HG03108 (cell line): ENCODE measurements around the gene SLCO6A1.

Source experiments
- ATAC-seq: cut with Tn5 transposase; IDR thresholded peaks from one replicate; pipeline ENCODE4 v1.9.1; 2021; ENCODE audit warnings: moderate library complexity; ENCODE audit not compliant: unreplicated experiment

The SLCO6A1 gene

DNA sequence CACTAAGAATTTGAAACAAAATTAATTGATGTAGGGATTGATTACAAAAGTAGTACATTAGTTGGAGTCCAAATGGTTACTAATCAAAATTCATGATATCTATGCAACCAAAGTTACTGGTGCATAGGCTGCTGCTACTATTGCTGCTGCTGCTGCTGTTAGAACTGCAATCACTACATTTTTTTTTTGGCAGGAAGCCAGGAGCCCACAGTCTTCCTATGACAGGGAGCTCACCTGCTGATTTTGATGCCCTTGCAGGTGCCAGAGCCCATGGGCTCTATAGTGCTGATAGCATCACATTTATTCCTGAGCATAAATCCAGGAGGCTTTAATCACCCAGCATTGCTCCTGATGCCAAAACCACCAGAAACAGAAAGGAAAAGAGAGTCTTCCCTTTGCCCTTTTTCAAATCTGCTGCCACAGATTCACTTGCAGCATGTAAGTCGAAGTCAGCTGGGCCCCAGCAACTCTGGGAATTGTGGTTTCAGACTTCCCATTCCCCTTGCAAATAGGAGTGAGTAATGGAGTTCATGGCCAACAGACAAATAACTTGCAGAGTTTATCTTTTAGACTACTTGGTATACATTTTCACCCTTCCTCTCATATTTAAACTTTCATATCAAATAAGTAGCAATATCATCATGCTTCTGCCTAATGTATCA lies 17.6 kb downstream of the SLCO6A1 start:
- ATAC-seq, result no peak

DNA sequence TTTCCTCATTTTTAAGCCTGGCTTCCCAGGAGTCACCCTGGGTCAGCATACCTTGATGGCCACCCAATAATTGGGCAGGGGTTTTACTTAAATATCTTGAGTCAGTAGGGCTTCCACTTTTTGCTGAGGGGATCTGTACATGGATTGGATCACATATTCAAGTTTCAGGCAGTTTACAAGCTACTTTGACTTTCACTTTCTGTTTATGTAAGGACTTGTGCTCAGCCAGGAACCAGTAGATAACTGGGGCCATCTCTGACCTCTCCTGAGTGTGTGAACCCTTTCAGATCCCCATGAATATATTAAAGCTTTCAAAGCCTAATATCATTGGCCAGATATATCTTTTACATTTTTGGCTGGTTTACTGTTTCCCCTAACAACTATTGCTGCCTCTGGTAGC lies 45.1 kb downstream of the SLCO6A1 start:
- ATAC-seq, result peak; percentile 72

DNA sequence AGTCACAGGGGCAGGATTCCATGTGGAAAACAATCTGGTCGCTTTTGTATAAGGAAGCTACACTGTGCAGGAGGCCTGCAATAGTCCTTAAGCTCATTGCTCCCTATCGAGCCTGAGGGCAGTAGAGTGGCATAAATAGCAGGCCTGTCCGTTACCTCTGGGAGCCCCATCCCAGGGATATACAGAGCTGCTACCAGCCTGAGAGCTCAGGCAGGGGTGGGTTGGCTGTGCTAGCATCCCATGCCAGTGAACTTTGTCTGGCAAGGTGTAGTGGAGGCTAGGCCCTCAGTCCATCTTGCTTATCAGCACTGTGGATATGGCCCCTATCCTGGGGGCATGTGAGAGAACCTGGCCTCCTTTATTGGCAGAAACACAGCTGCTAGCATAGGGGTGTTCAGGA lies 47.7 kb downstream of the SLCO6A1 start:
- no peak for ATAC-seq

DNA sequence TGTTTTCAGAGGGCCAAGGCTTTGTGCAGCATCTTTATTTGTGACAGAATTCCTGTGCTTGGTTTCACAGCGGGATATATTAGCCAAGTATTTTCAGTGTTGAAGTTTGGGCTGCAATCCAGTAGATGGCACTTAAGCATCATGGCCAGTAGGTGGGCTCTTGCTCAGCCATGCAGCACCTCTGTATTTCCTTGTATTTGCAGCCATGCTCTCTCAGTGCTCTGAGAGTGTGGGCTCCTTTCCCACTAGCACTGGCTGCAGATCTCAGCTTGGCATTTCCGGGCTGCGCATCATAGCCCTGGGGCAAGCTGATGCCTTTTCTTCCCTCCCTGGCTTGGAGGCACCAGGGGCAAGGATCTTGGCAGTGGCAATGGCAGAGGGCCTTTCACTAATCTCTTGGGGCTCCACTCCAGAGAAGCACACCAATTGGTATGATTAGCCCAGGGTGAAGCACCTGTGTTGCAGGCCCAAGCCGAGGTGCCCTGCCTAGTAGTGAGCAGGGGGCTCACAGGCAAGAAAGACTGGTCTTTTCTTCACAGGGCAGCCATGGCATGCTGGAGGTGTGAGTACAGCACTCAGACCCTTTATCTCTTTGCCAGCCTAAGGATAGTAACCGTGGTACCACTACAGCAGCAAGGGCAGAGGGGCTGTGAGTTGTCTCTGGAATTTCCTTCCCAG lies 48.3 kb downstream of the SLCO6A1 start:
- no peak for ATAC-seq

- no peak for ATAC-seq
These were observed 65.3 kb downstream of the SLCO6A1 start for GRCh38 chr5:102433473-102433872.

DNA sequence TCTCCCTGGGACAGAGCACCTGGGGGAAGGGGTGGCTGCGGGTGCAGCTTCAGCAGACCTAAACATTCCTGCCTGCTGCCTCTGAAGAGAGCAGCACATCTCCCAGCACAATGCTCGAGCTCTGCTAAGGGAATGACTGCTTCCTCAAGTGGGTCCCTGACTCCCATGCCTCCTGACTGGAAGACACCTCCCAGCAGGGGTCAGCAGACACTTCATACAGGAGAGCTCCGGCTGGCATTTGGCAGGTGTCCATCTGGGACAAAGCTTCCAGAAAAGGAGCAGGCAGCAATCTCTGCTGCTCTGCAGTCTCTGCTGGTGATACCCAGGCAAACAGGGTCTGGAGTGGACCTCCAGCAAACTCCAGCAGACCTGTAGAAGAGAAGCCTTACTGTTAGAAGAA lies 77.2 kb downstream of the SLCO6A1 start:
- no peak for ATAC-seq

- ATAC-seq, result no peak
These were observed 80.3 kb downstream of the SLCO6A1 start for GRCh38 chr5:102418531-102418930.

DNA sequence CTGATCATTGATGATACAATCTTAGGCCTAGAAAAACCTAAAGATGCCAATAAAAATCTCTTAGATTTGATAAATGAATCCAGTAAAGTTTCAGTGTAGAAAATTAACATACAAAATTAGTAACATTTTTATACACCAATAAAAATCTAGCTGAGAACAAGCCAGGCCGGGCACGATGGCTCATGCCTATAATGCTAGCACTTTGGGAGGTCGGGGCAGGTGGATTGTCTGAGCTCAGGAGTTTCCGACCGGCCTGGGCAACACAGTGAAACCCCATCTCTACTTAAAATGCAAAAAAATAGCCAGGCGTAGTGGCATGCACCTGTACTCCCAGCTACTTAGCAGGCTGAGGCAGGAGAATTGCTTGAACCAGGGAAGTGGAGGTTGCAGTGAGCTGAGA lies 84.4 kb downstream of the SLCO6A1 start:
- no peak for ATAC-seq

GRCh38 chr5:102388235-102388634 lies 110.6 kb downstream of the SLCO6A1 start:
- no peak for ATAC-seq

DNA sequence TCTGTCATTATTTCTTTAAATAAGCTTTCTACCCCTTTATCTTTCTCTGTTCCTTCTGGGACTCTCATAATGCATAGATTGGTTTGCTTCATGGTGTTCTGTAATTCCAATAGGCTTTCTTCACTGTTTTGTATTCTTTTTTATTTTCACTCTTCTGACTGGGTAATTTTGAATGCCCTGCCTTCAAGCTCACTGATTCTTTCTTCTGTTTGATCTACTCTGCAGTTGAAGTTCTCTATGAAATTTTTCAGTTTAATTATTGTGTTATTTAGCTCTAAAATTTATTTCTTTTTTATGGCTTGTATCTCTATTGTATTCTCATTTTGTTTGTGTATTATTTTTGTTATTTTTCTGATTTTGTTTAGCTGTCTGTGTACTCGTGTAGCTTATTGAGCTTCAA lies 113.4 kb downstream of the SLCO6A1 start:
- ATAC-seq, result no peak

GRCh38 chr5:102380174-102380573 lies 118.6 kb downstream of the SLCO6A1 start:
- ATAC-seq, result no peak

DNA sequence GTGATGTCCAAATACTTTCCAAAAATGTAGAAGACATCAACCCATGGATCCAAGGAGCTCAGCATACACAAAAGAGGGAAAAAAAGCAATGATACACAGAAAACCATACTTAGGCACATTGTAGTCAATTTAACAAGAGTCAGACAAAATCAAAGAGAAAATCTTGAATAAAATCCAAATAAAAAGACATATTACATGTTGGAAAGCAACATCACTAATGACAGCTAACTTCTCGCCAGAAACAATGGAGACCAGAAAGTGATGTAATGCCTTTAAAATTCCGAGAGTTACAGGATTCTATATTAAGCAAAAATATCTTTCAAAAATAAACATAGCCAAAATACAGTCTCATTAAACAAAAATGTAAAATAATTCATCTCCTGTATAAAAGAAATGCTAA lies 122.9 kb downstream of the SLCO6A1 start:
- no peak for ATAC-seq

DNA sequence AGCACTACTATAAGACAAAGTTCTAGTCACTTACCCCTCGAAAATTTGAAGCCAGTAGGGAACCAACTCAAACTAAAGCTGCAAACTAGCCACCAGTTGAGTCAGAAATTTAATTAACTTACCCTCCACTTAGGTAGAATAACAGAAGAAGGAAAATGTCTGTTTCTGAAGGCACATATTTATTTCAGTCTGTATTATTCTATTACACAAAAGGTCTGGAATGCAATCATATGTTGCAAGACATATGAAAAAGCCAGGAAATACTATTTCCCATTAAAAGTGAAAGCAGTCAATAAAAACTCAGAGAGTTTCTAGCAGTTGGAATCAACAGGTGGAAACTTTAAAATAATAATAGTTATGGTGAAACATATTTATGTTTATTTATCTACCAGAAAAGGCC lies 123.5 kb downstream of the SLCO6A1 start:
- no peak for ATAC-seq

DNA sequence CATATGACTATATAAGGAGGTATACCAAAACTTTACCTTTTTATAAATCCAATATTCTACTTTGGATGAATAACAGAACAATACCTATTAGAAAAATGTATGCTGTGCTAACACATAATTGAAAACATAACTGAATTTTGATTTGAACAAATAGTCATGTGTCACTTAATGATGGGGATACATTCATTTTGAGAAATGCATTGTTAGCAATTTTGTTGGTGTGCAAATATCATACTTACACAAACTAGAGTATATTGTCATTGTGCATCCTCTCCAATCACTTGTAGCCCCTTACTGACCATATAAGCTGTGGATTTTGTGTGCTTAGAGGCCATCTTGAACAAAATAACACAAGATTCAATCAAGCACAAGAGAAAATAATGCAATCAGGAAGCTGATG lies 130.4 kb downstream of the SLCO6A1 start:
- no peak for ATAC-seq

DNA sequence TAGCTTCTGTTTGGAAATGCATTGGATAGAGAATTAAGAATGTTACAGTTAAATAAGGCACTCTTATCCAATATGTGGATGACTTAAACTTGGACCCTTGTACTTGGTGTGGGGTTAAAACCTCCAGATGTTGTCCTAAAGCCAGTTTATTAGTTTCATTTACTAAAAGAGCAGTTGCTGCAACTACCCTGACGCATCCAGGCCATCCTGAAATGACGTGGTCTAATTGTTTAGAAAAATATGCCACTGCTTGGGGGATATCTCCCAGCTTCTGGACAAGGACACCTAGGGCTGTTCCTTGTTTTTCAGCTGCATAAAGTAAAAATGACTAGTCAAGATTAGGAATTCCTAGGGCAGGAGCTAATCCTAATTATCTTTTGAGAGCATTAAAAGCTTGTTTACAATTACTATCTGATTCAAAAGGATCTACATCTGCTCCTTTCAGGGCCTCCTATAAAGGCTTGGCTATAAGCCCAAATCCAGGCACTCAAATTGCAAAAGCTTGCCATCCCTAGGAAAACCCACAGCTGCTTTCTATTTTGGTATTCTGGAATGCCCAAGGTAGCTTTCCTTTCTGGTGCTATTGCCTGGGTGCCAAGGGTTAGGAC lies 157.0 kb downstream of the SLCO6A1 start:
- ATAC-seq, result no peak

GRCh38 chr5:102324714-102325113 lies 174.1 kb downstream of the SLCO6A1 start:
- ATAC-seq, result no peak
